Thymus (tissue), 11 donors: Measurements from ENCODE around the gene NRL. TPM values are rescaled to one million over a fixed set of nuclear protein-coding genes. Genes with fewer than 3 reads are reported as not detected.
"Not testable (repeated sequence)": the region's sequence is repeated elsewhere in the genome, so short reads cannot be mapped to it uniquely, and the experiment has no call there.

ENCODE experiments used
- DNase-seq, 9 donors: peaks; one replicate each; pipeline ENCODE4 v3.0.0-alpha.2; 2013; ENCODE audit warnings: low spot score in 9 of 9, low read depth in 6 of 9, missing footprints in 1 of 9
- H3K27ac ChIP-seq, 2 donors: one replicate each; pipeline ENCODE4 v1.5.1; 2013; ENCODE audit warnings: control low read depth in 1 of 2, low read depth in 1 of 2, low read length in 1 of 2, mild to moderate bottlenecking in 1 of 2, moderate library complexity in 1 of 2
- H3K27me3 ChIP-seq, 2 donors: one replicate each; pipeline ENCODE4 v1.5.1; 2013; ENCODE audit warnings: low read length in 1 of 2; ENCODE audit not compliant: control insufficient read depth in 2 of 2, insufficient read depth in 1 of 2
- H3K36me3 ChIP-seq, 2 donors: one replicate each; pipeline ENCODE4 v1.5.1; 2013; ENCODE audit warnings: low read length in 1 of 2, mild to moderate bottlenecking in 1 of 2, moderate library complexity in 1 of 2; ENCODE audit not compliant: control insufficient read depth in 2 of 2, insufficient read depth in 2 of 2
- H3K4me1 ChIP-seq, 2 donors: one replicate each; pipeline ENCODE4 v1.5.1; 2013; ENCODE audit warnings: low read length in 2 of 2; ENCODE audit not compliant: control insufficient read depth in 2 of 2, insufficient read depth in 2 of 2
- H3K4me3 ChIP-seq, 2 donors: one replicate each; pipeline ENCODE4 v1.5.1; 2013; ENCODE audit warnings: low read length in 2 of 2, control low read depth in 1 of 2, mild to moderate bottlenecking in 1 of 2
- H3K9me3 ChIP-seq, 2 donors: one replicate each; pipeline ENCODE4 v1.5.1; 2013; ENCODE audit warnings: low read length in 1 of 2, mild to moderate bottlenecking in 1 of 2; ENCODE audit not compliant: control insufficient read depth in 2 of 2, insufficient read depth in 1 of 2
- WGBS: extraction: QIAGEN DNeasy Blood & Tissue Kit; methylation state at CpG from one replicate; pipeline ENCODE4 v1.1.7; 2013; 5-methylcytosine and 5-hydroxymethylcytosine counted together
- polyA plus RNA-seq: library from polyadenylated mRNA; stranded (reverse); fragments of 200-250 nt; gene quantifications from one replicate; pipeline ENCODE4 v1.2.3, GENCODE V29; 2013
- total RNA-seq: library from RNA; stranded (reverse); fragments of 120-200 nt; gene quantifications from one replicate; pipeline ENCODE4 v1.2.4, GENCODE V29; 2013
- donor health status: healthy.

NRL gene
- total and polyA plus RNA-seq, 2 donors: 3.4 to 4.7 TPM

DNA sequence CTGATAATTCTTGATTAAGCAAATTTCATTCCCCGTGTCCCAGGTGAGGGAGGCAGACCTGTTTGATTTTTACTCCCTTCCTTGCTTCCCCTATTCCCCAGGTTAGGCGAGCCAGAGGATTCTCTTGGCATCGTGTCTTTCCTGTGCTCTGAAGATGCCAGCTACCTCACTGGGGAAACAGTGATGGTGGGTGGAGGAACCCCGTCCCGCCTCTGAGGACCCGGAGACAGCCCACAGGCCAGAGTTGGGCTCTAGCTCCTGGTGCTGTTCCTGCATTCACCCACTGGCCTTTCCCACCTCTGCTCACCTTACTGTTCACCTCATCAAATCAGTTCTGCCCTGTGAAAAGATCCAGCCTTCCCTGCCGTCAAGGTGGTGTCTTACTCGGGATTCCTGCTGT, 64.0 kb downstream of the NRL start:
- H3K9me3 ChIP-seq, H3K4me3 ChIP-seq, DNase-seq, H3K27ac ChIP-seq, H3K36me3 ChIP-seq: not testable (repeated sequence)
- 93% methylated on average over 8 of the region's 8 CpGs for WGBS
- Histone ChIP-seq H3K27me3 (peaks cover 3 to 33% of the 10 kb centered on the region in 2 donors), H3K4me1 (peaks cover 3 to 15% of the 10 kb centered on the region in 2 donors)

GRCh38 chr14:24049002-24049401, 65.7 kb downstream of the NRL start:
- H3K27ac ChIP-seq, H3K4me3 ChIP-seq, H3K36me3 ChIP-seq, H3K9me3 ChIP-seq, DNase-seq: not testable (repeated sequence)
- WGBS: 59% methylated on average over 2 of the region's 2 CpGs
- Histone ChIP-seq H3K27me3 (peaks cover 3 to 28% of the 10 kb centered on the region in 2 donors), H3K4me1 (peaks cover 3 to 15% of the 10 kb centered on the region in 2 donors)

- Histone ChIP-seq H3K36me3 (no peaks in the 10 kb centered on the region), H3K4me3 (no peak overlapping the region), H3K27ac (no peak overlapping the region), H3K27me3 (no peaks in the 10 kb centered on the region), H3K9me3 (no peaks in the 10 kb centered on the region), H3K4me1 (peaks cover 0 to 1% of the 10 kb centered on the region in 2 donors)
- 82% methylated on average over 5 of the region's 5 CpGs for WGBS
- DNase-seq: no peak
These were observed 72.0 kb downstream of the NRL start for GRCh38 chr14:24042746-24043145.

DNA sequence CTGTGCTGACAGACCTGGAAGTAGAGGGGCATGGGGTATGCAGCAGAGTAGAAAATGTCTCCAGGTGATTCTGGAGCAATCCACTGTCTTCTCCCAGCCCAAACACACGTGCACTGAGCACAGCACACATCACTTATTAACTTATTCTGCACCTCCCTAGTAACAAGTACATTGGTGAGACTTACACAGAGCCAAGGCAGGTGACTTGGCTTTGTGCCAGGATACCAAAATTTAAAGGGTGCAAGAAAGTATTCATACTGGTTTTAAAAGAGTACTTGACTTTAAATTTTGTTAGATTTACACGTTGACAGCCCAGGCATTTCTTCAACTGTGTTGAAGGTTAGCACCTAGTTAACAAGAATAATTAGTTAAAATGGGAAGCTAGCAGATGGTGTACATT, 74.1 kb downstream of the NRL start:
- Histone ChIP-seq H3K4me1 (peaks cover 0 to 6% of the 10 kb centered on the region in 2 donors), H3K27me3 (no peaks in the 10 kb centered on the region), H3K4me3 (no peak overlapping the region), H3K36me3 (no peaks in the 10 kb centered on the region), H3K9me3 (no peaks in the 10 kb centered on the region), H3K27ac (no peak overlapping the region)
- WGBS: 83% methylated on average over 2 of the region's 2 CpGs
- no peak for DNase-seq

- Histone ChIP-seq H3K36me3 (no peaks in the 10 kb centered on the region), H3K27me3 (no peaks in the 10 kb centered on the region), H3K9me3 (peaks cover 0 to 6% of the 10 kb centered on the region in 2 donors), H3K27ac (no peak overlapping the region), H3K4me1 (peaks cover 0 to 14% of the 10 kb centered on the region in 2 donors), H3K4me3 (no peak overlapping the region)
- no peak for DNase-seq
- WGBS: 97% methylated on average over 2 of the region's 2 CpGs
These were observed 76.1 kb downstream of the NRL start for GRCh38 chr14:24038686-24039085.

- Histone ChIP-seq H3K4me1 (peaks cover 0 to 14% of the 10 kb centered on the region in 2 donors), H3K4me3 (no peak overlapping the region), H3K36me3 (no peaks in the 10 kb centered on the region), H3K27ac (no peak overlapping the region), H3K27me3 (no peaks in the 10 kb centered on the region), H3K9me3 (peaks cover 0 to 14% of the 10 kb centered on the region in 2 donors)
- DNase-seq: no peak
- WGBS: 96% methylated on average over 14 of the region's 14 CpGs
These were observed 77.1 kb downstream of the NRL start for GRCh38 chr14:24037658-24038037.

- H3K4me3 ChIP-seq: peak overlapping the region; percentile 52 to 57
- not testable (repeated sequence) for H3K27ac ChIP-seq
These were observed 77.6 kb downstream of the NRL start for GRCh38 chr14:24036963-24037657.

DNA sequence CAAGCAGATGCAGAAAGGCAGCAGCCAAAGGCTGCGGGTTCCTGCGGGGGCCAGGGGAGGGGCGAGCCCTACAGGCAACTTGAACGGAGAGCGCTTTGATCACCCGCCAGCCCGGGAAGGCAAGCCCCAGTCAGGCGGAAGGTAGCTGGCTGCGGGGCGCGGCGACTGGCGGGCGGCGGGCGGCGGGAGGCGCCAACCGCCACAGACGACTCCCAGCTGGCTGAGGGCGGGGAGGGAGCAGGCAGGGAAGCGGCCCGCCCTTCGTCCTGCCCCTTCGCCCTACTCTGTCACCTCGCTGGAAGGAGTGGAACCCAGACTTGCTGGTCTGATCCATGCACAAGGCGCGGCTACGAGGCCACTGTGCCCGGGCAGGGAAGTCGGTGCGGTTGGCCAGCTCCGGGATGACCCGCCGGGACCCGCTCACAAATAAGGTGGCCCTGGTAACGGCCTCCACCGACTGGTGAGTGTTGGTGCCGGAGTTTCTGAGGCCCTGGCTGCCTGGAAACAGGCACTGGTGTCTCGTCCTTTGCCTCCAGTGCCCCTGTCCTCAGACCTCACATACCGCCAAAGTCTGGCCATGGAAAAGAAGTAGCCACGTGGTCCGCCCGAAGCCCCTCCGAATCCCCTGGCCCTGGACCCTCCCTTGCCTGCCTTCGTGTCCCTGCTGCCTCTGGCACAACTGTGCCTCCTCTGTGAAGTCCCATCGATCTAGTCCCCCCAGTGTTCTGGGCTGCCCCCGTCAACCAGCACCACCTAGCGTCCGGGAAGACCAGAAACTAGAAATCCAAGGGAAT, 78.4 kb downstream of the NRL start:
- peak in 8 of 9 donors; percentile 45 to 85 (median 64) for DNase-seq
- under 1% methylated on average over 49 of the region's 50 CpGs for WGBS
- H3K4me1 ChIP-seq: peaks cover 0 to 14% of the 10 kb centered on the region in 2 donors
- H3K27ac ChIP-seq: peak overlapping the region; percentile 76 to 83
- H3K9me3 ChIP-seq: peaks cover 0 to 23% of the 10 kb centered on the region in 2 donors
- H3K4me3 ChIP-seq: peak overlapping the region; percentile 52 to 57
- H3K27me3 ChIP-seq: no peaks in the 10 kb centered on the region
- no peaks in the 10 kb centered on the region for H3K36me3 ChIP-seq

More at GRCh38 chr14:24036963-24037657, 77.6 kb downstream of the NRL start:
- Histone ChIP-seq H3K9me3 (peaks cover 0 to 20% of the 10 kb centered on the region in 2 donors), H3K4me1 (peaks cover 0 to 14% of the 10 kb centered on the region in 2 donors)
- H3K36me3 ChIP-seq, H3K27me3 ChIP-seq, DNase-seq: not testable (repeated sequence)
- 56% methylated on average over 10 of the region's 10 CpGs for WGBS

DNA sequence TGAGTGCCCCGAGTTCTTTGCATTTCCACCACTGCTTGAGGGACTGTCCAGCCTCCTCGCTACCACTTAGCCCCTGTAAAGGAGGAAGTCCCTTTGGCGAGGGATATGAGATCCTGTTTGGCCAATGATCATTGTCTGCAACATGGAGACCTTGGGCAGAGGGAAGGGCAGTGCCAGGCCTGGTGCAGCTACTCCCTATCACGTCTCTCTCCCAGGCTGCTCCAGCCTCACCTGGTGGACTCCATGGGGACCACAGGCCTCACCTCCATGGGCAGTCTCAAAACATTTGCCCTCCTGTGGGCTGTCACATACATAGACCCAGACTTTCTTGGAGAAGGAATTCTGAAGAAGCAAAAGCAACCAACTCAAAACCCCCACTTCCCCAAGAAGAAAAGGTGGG, 79.0 kb downstream of the NRL start:
- not testable (repeated sequence) for DNase-seq, H3K27me3 ChIP-seq, H3K36me3 ChIP-seq
- peak overlapping the region; percentile 76 to 83 for H3K27ac ChIP-seq
- peaks cover 0 to 23% of the 10 kb centered on the region in 2 donors for H3K9me3 ChIP-seq
- H3K4me1 ChIP-seq: peaks cover 0 to 14% of the 10 kb centered on the region in 2 donors
- 59% methylated on average over 3 of the region's 4 CpGs for WGBS
- peak overlapping the region; percentile 52 to 57 for H3K4me3 ChIP-seq
